Forelimb muscle (tissue), 1 donor: ENCODE data around the gene MACF1. TPM values are rescaled to one million over a fixed set of nuclear protein-coding genes. Genes with fewer than 3 reads are reported as not detected.

Source experiments
- DNase-seq: peaks from one replicate; pipeline ENCODE4 v3.0.0-alpha.2; 2013; ENCODE audit warnings: low read depth
- polyA plus RNA-seq: library from polyadenylated mRNA; unstranded; fragments of 120-200 nt; gene quantifications from one replicate; pipeline ENCODE4 v1.2.1, GENCODE V29; 2013; ENCODE audit not compliant: insufficient read length

Gene MACF1
- polyA plus RNA-seq, 1 donor = 263 TPM

DNA sequence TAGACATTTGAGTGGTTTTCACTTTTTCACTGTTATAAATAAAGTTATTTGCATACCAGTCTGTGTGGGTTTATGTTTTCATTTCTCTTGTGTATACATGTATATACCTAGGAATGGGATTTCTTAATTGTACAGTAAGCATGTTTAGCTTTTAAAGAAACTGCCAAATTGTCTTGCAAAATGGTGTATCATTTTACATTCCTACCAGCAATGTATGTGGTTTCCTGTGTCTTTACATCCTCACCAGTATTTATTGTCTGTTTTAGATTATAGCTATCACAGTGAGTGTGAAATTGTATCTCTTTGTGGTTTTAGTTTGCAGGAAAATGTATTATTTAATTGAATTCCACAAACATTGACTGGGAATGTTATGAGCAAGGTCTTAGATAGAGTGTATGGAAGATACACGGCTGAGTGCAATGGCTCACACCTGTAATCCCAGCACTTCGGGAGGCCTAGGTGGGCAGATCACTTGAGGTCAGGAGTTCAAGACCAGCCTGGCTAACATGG, 57.3 kb downstream of the MACF1 start:
- DNase-seq = no peak

DNA sequence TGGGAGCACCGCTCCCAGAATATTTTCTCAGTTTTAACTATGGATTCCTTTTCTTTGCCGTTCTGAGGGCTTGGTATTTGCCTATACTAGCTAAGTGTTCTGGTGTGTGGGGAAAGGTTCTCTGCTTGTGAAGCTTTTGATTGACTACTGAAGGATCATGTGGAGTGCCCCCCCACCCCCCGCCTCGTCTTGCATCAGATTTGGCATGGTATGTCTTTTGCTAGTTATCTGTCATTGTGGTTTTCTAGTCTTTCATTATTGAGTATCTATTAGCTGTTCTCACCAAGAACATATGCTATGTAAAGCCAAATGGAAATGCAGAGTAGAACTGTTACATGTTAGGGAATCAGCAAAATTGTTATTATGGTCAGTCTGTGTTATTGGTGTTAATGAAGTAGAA, 58.3 kb downstream of the MACF1 start:
- DNase-seq = no peak

- no peak for DNase-seq
Measured at GRCh38 chr1:39266269-39266668, 61.8 kb downstream of the MACF1 start.

DNA sequence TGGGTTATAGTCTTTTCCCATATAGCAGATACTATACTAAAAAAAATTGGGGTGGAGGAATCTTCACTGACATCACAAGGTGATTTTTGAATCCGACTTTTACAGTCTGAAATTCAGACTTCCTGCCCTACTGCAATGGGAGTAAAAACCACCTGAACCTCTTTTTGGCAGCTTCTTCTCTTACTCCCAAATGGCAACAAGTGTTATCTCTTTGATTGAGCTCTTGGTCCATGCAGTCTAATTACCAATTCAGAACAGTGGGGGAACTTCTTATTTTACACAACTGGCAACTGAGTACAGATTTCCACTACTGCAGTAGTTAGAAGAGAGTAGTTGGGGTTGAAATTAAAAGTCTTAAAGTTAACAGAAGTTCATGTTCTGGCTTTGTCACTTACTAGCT, 62.3 kb downstream of the MACF1 start:
- DNase-seq = no peak

- peak; percentile 90 for DNase-seq
Measured at GRCh38 chr1:39268112-39268581, 63.7 kb downstream of the MACF1 start.

DNA sequence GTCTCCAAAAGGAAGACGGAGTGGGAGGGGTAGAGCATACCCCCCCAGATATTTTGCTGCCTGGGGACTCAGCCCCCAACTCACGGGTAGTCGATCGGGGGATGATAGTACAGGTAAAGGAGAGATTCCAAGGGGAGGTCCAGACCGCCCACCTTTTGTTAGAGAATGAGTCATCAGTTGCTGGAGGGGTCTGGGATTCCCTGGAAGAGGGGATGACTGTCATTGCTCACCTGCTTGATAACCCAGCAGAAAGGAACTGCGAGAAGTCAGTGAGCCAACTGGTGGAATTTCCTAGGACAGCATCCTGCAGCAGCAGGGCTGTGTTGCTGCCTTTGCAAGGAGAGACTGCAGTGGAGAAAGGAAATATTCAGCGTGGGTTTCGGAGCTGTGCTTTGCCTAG, 64.4 kb downstream of the MACF1 start:
- no peak for DNase-seq

DNA sequence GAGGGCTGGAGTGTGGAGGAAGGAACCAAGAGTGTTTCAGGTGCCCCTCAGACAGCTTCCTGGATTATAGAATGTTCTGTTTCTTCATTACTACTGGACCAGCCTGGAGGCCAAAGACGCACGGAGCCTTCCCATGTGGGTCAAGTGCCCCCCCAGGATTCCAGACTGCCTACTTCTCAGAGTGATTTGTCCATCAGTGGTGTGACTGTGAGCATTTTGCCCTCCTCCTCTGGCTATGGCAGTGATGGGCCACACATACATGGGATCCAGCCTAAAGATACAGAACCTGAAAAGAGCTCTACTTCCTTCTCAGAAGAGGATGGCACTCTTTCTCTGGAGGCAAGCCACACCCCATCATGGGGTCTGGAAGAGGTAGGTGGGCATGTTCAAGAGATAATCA, 64.9 kb downstream of the MACF1 start:
- DNase-seq = no peak

DNA sequence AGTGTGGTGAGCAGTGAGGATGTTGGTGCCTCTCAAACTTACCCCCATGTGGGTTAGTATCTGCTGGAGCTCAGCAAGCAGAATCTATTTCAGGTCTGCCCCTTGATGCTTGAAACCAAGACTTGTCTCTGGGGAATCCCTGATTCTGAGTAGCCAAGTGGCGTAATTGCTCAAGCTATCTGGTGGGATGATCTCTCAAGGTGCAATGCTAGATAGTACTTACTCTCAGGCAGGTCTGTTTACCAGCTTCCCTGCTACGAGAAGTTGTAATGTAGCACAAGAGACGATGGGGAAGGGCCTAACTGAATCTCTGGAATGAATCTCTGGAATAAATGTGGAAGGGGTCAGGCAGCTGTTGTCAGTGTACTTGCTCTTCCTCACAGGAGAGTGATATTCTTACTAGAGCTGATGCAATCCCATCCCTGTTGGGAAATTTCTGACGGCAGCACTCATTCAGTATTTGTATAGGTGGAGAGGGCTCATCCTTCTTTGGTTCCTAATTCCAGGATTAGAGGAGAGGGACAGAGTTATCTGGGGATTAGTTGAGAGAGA, 65.4 kb downstream of the MACF1 start:
- peak; percentile 45 for DNase-seq

- no peak for DNase-seq
Measured at GRCh38 chr1:39270368-39270767, 65.9 kb downstream of the MACF1 start.

DNA sequence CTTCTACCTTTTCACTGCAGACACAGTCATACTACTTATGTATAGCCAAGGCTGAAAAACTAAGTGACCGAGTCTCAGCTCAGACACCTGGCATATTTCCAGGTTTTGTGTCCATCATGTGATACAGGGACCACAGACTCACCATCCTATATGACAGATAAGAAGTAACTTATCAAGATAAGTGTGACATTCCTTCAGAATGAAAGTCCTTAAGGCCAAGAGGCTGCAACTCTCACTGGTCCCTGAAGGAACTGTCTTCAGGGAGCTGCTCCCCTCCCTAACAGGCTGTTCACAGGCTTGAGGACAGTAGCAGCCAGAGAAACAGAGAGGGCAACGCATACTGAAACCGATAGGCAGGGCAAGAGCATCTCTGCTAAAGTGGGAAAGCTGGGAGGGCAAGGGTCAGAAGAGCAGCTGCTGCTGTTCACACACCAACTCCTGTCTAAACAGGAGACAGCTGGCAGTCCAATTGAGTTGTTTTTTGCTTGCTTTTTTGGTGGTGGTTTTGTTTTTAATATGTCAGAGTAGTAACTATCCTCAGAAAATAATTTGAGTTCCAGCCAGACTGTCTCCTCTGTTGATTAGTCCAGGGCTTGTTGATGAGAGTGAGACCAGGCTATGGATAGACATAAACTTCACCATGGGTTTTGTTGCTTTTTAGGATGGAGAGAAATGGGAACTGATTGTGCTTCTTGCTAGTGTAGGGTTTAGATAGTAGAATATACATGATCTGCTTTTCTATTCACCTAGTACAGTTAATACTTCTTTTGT, 67.7 kb downstream of the MACF1 start:
- DNase-seq = no peak

DNA sequence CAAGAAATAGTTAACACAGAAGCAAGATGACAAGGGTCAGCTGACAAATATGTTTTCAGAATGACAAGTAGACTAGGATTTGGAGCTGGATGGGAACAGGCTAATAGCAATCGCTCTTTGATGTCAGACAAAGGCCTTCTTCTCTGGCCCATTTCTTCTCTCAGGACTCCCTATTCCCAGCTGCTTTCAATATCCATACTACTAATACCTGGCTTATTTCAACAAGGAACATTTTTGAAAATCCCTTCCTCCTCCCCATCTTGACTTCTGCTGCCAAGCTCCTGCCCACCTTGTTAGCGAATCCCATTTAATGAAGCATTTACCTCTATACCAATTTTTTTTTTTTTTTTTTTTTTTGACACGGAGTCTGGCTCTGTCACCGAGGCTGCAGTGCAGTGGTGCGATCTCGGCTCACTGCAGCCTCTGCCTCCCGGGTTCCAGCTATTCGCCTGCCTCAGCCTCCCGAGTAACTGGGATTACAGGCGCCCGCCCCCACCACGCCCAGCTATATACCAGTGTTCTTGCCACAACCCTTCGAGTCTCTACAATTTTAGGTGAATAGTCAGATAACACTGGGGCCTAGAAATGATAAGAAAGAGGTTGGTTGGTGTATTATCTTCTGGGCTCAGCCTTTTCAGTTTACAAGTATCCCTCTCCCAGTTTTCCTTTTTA, 68.4 kb downstream of the MACF1 start:
- no peak for DNase-seq

- DNase-seq = no peak
Measured at GRCh38 chr1:39275836-39276507, 71.5 kb downstream of the MACF1 start.

DNA sequence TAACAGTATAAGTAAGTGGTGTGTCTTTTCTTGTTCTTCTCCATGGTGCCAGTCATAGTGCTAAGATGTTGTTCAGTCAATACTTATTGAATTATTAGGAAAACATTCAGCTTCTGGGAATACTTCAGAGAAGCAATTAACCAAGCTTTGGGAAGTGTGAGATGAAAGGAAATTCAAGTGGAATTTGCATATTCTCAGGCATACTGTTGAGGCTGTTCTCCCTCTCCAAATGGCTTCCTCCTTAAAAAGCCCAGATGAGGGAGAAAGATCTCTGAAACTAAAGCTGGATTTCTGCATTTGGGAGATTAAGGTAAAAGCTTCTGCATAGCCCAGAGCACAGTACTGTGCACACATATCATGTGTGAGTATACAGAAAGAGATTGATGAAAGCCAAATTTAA, 73.4 kb downstream of the MACF1 start:
- no peak for DNase-seq

DNA sequence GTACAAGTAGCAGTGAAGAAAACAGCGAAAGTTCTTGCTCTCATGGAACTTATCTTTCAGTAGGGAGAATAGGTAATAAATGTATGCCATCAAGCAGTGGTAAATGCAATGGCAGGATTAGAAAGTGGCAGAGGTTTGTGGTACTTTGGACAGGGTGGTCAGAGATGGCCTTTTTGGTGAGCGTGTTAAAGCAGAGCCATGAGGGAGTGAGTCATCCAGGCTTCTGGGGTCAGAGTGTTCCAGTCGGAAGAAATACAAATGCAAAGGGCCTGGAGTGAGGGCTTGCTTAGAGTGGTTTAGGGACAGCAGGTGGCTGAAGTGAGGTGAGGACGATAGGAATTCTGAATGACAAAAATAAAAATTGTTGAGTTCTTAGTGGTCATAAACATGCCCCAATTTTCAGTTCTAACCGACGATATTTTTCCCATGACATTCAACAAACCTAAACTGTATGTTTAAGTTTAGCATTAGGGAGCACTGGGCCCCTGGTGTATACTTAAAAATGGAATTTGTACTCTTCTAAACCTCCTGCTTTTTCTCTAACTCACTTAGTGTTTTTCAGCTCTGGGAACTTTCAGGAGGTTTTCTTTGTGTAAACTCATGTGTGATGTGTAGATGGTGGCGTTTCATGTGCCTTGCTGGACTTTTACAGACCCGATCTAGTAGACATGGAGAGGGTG, 78.2 kb downstream of the MACF1 start:
- DNase-seq = no peak

DNA sequence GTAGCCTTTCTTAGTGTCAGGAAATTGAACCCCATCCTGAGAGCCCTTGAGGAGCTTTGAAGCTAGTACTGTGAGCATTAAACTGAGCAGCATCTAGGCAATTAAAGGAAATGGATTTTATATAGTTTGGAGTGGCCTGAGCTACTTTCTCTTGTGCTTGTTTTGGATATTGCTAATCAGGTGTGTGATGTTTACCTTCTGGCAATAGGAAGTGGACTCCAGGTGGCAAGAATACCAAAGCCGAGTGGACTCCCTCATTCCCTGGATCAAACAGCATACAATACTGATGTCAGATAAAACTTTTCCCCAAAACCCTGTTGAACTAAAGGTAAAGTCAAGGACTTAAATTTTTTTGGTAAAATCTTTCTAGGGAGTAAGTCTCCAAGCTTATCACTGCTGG, 79.4 kb downstream of the MACF1 start:
- no peak for DNase-seq

- DNase-seq = no peak
Measured at GRCh38 chr1:39287541-39287940, 83.0 kb downstream of the MACF1 start.

DNA sequence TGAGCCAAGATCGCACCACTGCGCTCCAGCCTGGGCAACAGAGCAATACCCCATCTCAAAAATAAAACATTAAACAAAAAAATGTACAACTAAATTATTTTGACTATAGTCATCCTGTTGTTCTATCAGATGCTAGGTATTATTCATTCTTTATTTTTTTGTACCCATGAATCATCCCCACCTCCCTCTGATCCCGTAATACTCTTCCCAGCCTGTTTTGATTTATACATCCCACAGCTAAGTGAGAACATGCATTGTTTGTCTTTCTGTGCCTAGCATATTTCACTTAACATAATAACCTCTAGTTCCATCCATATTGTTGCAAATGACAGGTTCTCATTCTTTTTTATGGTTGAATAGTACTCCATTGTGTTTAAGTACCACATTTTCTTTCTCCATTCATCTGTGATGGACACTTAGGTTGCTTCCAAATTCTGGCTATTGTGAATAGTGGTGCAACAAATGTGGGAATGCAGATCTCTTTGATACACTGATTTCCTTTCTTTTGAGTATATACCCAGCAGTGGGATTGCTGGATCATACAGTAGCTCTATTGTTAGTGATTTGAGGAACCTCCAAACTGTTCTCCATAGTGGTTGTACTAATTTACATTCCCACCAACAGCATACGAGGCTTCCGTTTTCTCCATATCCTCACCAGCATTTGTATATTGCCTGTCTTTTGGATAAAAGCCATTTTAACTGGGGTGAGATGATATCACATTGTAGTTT, 84.4 kb downstream of the MACF1 start:
- DNase-seq = no peak

DNA sequence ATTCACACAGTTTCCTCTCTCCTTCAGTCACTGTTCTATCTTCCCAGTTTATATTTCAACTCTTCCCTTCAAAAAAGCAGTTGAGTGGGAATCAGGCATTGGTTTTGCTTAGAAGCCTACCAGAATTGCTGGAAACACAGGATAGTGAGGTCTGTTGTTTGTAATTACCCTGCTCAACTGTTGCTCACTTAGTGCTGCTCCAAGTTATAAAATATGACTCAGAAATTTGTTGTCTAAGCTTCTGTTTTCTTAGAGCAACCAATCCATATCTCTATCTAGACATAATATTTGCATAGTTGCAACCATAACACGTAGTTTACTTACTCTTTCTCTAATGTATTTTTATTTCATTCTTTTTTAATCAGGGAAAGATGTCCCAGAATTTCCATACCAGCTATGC, 87.9 kb downstream of the MACF1 start:
- no peak for DNase-seq

DNA sequence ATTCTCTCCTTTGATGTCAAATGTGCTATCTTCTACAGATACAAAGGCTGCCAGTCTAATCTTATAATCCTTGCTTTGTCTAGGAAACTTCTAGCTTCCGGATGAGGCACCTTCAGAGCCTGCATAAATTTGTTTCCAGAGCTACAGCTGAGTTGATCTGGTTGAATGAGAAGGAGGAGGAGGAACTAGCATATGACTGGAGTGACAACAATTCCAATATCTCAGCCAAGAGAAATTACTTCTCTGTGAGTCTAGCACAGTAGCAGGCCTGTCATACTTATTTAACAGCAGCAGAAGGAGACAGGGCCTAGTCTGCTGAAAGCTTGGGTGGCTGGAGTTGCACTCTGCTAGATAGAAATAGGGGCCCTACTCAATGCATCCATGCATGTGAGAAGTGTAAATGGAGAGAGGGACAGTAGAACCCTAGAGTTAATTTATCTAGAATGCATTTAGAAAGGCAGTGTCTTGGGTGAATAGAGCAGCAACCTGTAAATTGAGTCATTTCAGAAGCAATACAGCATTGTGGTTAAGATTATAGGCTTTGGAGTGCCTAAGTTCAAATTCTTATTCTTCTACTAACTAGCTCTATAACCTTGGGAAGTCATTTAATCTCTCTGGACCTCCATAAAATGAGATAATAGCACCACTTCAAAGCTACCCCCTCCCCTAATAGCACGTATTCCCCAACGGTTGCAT, 89.0 kb downstream of the MACF1 start:
- DNase-seq = no peak

GRCh38 chr1:39294531-39294930, 90.0 kb downstream of the MACF1 start:
- DNase-seq = no peak
